Neural cell (in vitro differentiated cells): ENCODE data around the gene CLNK.

Source experiments
- CTCF ChIP-seq: fragments of 450-650 bp; IDR thresholded peaks from 2 replicates; pipeline ENCODE4 v1.5.1; 2014; ENCODE audit warnings: antibody characterized with exemption, mild to moderate bottlenecking, moderate library complexity; ENCODE audit not compliant: poor library complexity, severe bottlenecking
- EP300 ChIP-seq: fragments of 450-650 bp; conservative IDR thresholded peaks from 2 replicates; pipeline ENCODE4 v1.6.1; 2014; ENCODE audit warnings: antibody characterized with exemption, mild to moderate bottlenecking, moderate library complexity; ENCODE audit not compliant: poor library complexity, severe bottlenecking
- REST ChIP-seq: IDR thresholded peaks from 2 replicates; pipeline ENCODE4 v1.6.1; 2012; ENCODE audit warnings: borderline replicate concordance
- SMC3 ChIP-seq: fragments of 450-650 bp; conservative IDR thresholded peaks from 2 replicates; pipeline ENCODE4 v1.6.1; 2014; ENCODE audit warnings: antibody characterized with exemption, mild to moderate bottlenecking, moderate library complexity; ENCODE audit not compliant: poor library complexity
- TAF1 ChIP-seq: IDR thresholded peaks from 2 replicates; pipeline ENCODE4 v1.6.1; 2012; ENCODE audit warnings: low read depth

GRCh38 chr4:10587296-10587695, 97.3 kb downstream of the CLNK start:
- TF ChIP-seq CTCF = no peak
- no peak for TF ChIP-seq EP300
- TF ChIP-seq TAF1 = no peak
- TF ChIP-seq SMC3 = no peak
- TF ChIP-seq REST = no peak
